A549 (cell line): ENCODE measurements around the gene MYH10.

Source experiments
- CEBPB ChIP-seq, 2 experiments: fragments of >200 bp in 1 of 2; sonication (Bioruptor Twin) in 1 of 2; formaldehyde crosslinking in 1 of 2; IDR thresholded peaks; 2 replicates each; pipeline ENCODE4 v1.6.1; 2012 to 2016
- EP300 ChIP-seq, 2 experiments: fragments of >200 bp; sonication (Bioruptor Twin); formaldehyde crosslinking; IDR thresholded peaks; 2 replicates in 1 of 2; 3 replicates in 1 of 2; pipeline ENCODE4 v1.6.1; 2016 to 2017
- HEYL ChIP-seq: fragments of 250-450 bp; sonication (Bioruptor Pico); IDR thresholded peaks from 2 replicates; pipeline ENCODE4 v1.8.0; 2021; ENCODE audit warnings: mild to moderate bottlenecking, moderate library complexity
- KDM1A ChIP-seq: fragments of 200-600 bp; sonication (generic); IDR thresholded peaks from 2 replicates; pipeline ENCODE4 v1.6.1; 2016; ENCODE audit warnings: low read depth, mild to moderate bottlenecking
- NR3C1 ChIP-seq: fragments of >200 bp; sonication (Bioruptor Twin); formaldehyde crosslinking; IDR thresholded peaks from 3 replicates; pipeline ENCODE4 v1.6.1; 2017
- POLR2A ChIP-seq: IDR thresholded peaks from 2 replicates; pipeline ENCODE4 v1.6.1; 2012; ENCODE audit warnings: mild to moderate bottlenecking, low read length
- POLR2AphosphoS2 ChIP-seq: conservative IDR thresholded peaks from 2 replicates; pipeline ENCODE4 v1.6.1; 2012; ENCODE audit warnings: low read length, improper control_type of control experiment, inconsistent platforms
- TF ChIP-seq, protein P1 (sequence below): fragments of >200 bp; sonication (Bioruptor Twin); formaldehyde crosslinking; IDR thresholded peaks from 3 replicates; pipeline ENCODE4 v1.5.1; 2016
- TF ChIP-seq, protein P2 (sequence below): fragments of 200-600 bp; sonication (generic); IDR thresholded peaks from 2 replicates; pipeline ENCODE4 v1.6.1; 2016; ENCODE audit warnings: antibody characterized with exemption, mild to moderate bottlenecking, moderate library complexity

DNA sequence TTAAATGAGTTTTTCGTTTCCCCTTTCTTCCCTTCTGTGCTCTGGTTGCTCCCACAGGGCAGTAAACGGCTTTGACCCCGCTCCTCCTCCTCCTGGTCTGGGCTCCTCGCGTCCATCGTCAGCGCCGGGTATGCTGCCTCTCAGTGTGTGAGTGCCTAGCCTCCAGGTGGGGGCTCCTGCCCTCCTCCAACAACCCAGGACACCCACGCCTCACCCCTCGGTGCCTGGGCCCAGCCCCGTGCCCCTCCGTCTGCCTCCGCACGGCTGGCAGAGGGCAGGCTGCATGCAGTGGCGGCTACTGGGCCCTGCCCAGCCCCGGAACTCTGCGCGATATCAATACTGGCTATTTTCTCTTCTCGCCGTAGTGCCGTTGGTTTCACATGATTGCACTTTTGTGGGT lies 163.7 kb downstream of the MYH10 start:
- TF ChIP-seq EP300 (IDR thresholded peaks at IDR 0.05) (no peak), HEYL (no peak), POLR2A (no peak), CEBPB (IDR thresholded peaks at IDR 0.05) (no peak), POLR2AphosphoS2 (no peak), KDM1A (no peak), NR3C1 (no peak)
- TF ChIP-seq, protein P1, sequence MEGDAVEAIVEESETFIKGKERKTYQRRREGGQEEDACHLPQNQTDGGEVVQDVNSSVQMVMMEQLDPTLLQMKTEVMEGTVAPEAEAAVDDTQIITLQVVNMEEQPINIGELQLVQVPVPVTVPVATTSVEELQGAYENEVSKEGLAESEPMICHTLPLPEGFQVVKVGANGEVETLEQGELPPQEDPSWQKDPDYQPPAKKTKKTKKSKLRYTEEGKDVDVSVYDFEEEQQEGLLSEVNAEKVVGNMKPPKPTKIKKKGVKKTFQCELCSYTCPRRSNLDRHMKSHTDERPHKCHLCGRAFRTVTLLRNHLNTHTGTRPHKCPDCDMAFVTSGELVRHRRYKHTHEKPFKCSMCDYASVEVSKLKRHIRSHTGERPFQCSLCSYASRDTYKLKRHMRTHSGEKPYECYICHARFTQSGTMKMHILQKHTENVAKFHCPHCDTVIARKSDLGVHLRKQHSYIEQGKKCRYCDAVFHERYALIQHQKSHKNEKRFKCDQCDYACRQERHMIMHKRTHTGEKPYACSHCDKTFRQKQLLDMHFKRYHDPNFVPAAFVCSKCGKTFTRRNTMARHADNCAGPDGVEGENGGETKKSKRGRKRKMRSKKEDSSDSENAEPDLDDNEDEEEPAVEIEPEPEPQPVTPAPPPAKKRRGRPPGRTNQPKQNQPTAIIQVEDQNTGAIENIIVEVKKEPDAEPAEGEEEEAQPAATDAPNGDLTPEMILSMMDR: no peak
- TF ChIP-seq, protein P2, sequence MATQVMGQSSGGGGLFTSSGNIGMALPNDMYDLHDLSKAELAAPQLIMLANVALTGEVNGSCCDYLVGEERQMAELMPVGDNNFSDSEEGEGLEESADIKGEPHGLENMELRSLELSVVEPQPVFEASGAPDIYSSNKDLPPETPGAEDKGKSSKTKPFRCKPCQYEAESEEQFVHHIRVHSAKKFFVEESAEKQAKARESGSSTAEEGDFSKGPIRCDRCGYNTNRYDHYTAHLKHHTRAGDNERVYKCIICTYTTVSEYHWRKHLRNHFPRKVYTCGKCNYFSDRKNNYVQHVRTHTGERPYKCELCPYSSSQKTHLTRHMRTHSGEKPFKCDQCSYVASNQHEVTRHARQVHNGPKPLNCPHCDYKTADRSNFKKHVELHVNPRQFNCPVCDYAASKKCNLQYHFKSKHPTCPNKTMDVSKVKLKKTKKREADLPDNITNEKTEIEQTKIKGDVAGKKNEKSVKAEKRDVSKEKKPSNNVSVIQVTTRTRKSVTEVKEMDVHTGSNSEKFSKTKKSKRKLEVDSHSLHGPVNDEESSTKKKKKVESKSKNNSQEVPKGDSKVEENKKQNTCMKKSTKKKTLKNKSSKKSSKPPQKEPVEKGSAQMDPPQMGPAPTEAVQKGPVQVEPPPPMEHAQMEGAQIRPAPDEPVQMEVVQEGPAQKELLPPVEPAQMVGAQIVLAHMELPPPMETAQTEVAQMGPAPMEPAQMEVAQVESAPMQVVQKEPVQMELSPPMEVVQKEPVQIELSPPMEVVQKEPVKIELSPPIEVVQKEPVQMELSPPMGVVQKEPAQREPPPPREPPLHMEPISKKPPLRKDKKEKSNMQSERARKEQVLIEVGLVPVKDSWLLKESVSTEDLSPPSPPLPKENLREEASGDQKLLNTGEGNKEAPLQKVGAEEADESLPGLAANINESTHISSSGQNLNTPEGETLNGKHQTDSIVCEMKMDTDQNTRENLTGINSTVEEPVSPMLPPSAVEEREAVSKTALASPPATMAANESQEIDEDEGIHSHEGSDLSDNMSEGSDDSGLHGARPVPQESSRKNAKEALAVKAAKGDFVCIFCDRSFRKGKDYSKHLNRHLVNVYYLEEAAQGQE: no peak
